T1000 (cell line): Measurements from ENCODE around the gene PRSS2.

Experiments used
- DNase-seq: peaks from one replicate; lab custom pipeline; 2025; ENCODE audit warnings: mixed read lengths; lab: John Stamatoyannopoulos, UW

The PRSS2 gene

DNA sequence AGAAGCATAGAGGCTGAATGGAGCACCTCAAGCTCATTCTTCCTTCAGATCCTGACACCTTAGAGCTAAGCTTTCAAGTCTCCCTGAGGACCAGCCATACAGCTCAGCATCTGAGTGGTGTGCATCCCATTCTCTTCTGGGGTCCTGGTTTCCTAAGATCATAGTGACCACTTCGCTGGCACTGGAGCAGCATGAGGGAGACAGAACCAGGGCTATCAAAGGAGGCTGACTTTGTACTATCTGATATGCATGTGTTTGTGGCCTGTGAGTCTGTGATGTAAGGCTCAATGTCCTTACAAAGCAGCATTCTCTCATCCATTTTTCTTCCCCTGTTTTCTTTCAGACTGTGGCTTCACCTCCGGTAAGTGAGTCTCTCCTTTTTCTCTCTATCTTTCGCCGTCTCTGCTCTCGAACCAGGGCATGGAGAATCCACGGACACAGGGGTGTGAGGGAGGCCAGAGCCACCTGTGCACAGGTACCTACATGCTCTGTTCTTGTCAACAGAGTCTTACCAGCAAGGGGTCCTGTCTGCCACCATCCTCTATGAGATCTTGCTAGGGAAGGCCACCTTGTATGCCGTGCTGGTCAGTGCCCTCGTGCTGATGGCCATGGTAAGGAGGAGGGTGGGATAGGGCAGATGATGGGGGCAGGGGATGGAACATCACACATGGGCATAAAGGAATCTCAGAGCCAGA is 31.0 kb downstream of the PRSS2 start:
- DNase-seq, result no peak

DNA sequence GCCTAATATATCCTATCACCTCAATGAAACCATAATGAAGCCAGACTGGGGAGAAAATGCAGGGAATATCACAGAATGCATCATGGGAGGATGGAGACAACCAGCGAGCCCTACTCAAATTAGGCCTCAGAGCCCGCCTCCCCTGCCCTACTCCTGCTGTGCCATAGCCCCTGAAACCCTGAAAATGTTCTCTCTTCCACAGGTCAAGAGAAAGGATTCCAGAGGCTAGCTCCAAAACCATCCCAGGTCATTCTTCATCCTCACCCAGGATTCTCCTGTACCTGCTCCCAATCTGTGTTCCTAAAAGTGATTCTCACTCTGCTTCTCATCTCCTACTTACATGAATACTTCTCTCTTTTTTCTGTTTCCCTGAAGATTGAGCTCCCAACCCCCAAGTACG is 31.5 kb downstream of the PRSS2 start:
- no peak for DNase-seq

DNA sequence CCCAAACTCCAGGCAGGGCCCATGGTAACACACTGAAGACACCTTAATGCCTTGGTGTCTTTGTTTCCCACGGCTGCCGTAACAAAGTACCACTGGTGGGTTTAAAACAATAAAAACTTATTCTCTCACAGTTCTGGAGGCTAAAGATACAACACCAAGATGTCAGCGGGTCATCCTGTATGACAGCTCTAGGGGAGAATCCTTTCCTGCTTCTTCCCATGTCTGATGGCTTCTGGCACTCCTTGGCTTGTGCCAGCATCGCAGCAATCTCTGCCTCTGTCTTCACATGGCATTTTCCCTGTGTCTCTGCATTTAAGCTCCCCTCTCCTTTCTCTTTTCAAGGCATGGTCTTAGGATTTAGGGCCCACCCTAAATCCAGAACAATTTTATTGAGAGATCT is 33.1 kb downstream of the PRSS2 start:
- no peak for DNase-seq

DNA sequence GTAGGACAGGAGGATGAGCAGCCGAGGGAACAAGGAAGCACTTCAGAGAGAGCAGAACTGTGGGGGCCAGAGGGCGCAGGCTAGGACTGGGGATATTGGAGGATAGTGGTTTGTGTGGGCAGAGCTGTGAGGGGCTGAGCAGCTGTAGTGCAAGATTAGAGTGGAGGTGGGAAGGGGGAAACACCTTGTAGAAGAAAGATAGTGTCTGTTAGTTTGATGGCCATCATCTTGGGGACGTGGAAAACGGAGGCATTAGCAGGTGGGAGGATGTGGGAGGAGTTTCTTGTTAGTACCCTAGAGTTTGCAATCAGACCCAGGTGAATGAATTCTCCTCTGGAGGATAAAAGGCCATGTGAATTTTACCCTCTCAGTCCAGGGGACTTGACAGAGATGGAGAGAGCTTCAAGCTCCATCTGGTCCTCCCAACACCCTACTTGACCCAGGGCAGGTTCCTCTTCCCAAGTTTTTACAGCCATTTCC is 34.0 kb downstream of the PRSS2 start:
- DNase-seq, result no peak

- no peak for DNase-seq
These were observed 34.7 kb downstream of the PRSS2 start for GRCh38 chr7:142805350-142806021.

GRCh38 chr7:142806022-142806356 is 35.2 kb downstream of the PRSS2 start:
- DNase-seq, result no peak

DNA sequence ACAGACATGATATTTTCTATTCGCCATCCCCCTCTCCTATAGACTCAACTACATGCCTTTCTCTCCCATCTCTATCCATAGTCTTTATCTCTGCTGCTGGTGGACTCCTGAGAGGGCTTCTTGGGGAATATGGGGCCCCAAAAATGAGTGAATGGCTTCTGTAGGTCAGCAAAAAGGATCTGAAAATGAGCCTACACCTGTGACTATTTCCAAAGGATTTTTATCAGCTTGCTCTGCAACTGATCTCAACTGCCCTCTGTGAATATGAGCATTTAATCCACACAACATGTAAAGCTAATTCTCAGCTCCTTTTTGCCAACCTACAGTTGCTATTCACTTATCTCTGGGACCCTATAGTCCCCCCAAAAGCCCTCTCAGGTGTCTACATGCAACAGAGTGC is 36.2 kb downstream of the PRSS2 start:
- no peak for DNase-seq

DNA sequence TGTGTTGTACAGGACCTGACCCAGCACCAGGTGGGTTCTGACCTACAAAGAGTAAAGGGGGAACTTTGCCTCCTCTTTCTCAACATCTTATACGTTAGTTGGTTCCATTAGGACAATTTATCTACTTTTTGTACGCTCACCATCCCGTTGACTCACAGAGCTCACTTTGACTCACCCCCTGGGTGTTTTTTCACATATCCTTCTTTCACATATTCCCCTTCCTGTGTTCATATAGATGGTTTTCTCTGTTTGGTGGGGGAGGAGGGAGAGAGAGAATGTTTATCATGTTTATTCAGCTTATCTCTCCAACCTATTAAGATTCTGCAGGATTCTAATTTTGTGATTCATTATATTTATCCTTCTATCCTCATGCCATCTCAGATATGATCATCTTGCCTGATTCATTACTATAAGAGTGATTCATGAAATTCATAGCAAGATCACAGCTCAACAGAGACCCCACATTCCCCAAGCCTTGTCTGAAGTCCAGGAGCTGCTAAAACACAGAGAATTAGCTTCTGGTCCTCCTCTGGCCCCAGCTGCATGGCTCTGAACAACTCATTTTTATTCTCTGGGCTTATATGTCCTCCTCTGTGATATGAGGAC is 37.2 kb downstream of the PRSS2 start:
- no peak for DNase-seq

DNA sequence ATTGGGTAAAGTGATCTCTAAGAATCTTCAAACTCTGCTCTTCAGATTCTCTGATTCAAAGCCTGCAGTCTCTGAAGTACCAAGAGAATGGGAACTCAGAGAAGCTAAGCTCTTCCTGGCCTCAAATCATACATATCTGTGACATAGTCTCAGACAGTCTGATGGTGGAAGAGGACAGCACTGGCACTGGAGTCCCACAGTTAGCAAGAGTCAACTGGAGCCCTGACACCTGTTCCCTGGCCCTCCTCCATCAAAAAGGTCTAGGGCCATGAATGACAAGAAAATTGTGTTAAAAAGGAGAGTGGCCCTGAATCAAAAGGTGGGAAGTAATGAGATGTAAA is 37.7 kb downstream of the PRSS2 start:
- no peak for DNase-seq

GRCh38 chr7:142808802-142809583 is 38.2 kb downstream of the PRSS2 start:
- DNase-seq, result peak; percentile 24

- DNase-seq, result no peak
These were observed 38.9 kb downstream of the PRSS2 start for GRCh38 chr7:142809671-142810070.

DNA sequence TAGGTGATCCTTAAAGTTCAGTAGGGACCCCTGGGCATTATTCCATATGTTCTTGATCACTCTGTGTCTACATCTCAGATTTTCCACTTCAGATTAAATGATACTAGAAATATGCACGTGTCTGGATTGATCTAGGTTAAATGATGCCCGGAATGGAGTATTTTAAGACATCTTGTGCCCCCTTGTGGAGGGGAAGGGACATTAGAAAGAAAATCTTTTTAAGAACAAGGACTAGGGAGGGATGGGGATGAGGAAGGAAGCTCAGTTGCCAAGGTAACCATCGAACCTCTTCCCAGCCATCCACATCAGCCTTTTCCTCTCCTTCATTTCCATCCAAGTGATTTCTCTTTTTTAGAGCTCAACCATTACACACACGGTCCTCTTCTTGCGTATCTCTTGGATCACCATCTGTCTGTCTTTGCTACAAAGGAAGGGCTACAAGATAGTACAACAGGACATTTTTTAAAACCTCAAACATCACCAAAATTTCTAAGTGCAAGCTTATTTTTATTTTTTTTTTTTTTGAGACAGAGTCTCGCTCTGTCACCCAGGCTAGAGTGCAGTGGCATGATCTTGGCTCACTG is 40.5 kb downstream of the PRSS2 start:
- no peak for DNase-seq

DNA sequence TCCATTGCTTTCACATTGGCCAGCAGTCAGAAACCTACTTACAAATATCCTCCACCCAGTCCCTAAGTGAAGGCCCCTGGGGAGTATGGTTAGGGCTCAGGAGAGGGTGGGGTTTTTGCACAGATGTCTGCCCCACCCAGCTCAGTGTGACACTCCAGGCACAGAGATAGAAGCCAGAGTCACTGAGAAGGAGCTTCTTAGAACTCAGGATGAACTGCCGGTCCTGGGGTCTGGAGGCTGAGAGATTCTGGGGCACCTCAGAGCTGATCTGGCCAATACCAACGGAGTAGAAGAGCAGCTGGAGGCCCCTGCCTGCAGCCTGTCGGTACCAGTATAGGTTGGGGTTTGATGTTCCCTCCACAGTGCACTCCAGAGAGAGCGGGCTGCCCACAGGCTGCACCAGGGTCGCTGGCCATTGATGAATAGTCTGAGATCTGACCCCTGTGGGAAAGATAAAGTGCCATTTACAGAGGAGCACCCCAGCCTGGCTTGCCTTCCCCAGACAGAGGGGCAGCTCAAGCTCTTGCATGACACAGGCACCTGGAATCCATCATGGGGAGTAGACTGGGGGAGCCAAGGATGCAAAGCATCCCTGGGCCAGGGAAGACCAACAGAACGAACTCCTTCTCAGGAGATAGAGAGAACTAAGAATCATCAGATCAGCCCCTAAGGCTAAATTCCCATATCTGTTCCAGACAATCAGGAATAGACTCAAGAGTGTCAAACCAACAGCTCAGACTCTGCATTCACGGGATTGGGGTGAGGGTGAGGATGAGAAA is 41.9 kb downstream of the PRSS2 start:
- DNase-seq, result no peak

GRCh38 chr7:142813226-142813625 is 42.5 kb downstream of the PRSS2 start:
- DNase-seq, result peak; percentile 64

DNA sequence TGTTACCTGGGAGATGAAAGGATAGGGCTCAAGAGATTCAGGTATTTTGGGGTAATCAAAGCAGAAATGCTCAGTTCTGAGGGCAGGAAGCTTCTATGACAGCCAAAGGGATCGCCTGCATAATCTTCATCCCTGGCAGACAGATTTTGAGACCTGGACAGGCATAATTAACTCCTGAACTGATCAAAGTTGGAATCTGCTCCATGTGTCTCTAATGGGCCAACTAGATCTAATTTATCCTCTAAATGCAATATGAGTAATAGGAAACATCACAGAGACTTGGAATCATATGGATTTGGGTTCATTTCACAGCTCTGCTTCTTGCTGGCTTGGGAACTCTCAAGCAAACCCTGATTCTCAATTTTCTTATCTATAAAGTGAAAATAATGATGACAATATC is 42.9 kb downstream of the PRSS2 start:
- DNase-seq, result no peak

GRCh38 chr7:142814451-142814850 is 43.7 kb downstream of the PRSS2 start:
- no peak for DNase-seq

GRCh38 chr7:142815134-142815533 is 44.4 kb downstream of the PRSS2 start:
- no peak for DNase-seq

- DNase-seq, result no peak
These were observed 46.7 kb downstream of the PRSS2 start for GRCh38 chr7:142817506-142817905.

DNA sequence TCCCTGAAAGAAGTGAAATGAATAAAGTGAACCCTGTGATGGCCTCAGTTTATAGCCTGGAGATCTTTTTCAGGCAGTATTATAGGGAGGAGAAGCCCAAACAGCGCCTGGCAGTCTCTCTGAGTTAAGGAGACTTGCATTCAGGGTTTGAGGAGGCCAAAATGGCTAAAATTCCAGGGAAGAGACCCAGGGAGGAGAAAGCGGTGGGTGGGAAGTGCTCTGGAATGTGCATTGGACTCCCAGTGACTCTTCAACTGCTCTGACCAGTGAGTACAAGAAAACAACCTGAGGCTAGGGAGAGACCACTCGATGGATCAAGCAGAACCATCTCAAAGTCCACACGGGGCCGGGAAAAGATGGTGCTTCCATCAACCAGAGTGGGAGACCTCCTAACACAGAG is 48.8 kb downstream of the PRSS2 start:
- DNase-seq, result no peak

GRCh38 chr7:142822714-142823113 is 51.9 kb downstream of the PRSS2 start:
- DNase-seq, result no peak
